Measurements from ENCODE around the gene RNF212.

DNA sequence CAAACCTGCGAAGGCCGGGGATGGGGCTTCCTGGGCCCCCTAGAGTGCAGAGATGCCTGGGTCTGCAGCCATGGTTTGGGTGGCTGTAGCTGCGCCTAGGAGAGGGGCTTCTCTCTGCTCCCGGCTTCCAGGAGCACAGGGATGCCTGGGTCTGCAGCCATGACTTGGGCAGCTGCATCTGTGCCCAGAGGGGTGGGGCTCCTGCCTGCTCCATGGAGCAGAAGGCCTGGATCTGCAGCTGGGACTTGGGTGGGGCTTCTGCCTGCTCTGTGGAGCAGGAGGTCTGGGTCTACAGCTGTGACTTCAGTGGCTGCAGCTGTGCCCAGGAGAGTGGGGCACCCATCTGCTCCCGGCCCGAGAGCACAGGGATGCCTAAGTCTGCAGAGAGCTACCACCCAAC lies 38.2 kb upstream of the RNF212 start:
- TF ChIP-seq EZH2 (IDR thresholded peaks at IDR 0.05) (no peak), POLR2AphosphoS5 (IDR thresholded peaks at IDR 0.05; ENCODE audit: borderline replicate concordance, low read depth, low read length) (no peak), FOXP2 (optimal IDR thresholded peaks at IDR 0.05; ENCODE audit: control extremely low read depth, extremely low read length, insufficient read depth) (no peak)

Data from SK-N-MC (cell line).